WERI-Rb-1 (cell line): ENCODE data around the gene TNRC6C.

ENCODE experiments used
- DNase-seq: peaks from one replicate; pipeline ENCODE4 v3.0.0-alpha.2; 2020
- H3K27ac ChIP-seq: fragments of 250-450 bp; sonication (Bioruptor Pico); 2 replicates; pipeline ENCODE4 v1.5.1; 2020; ENCODE audit warnings: mild to moderate bottlenecking, moderate library complexity
- H3K27me3 ChIP-seq: fragments of 250-450 bp; sonication (Bioruptor Pico); 2 replicates; pipeline ENCODE4 v1.5.1; 2021; ENCODE audit warnings: mild to moderate bottlenecking, low read depth, moderate library complexity; ENCODE audit not compliant: insufficient read depth, severe bottlenecking
- H3K36me3 ChIP-seq: fragments of 250-450 bp; sonication (Bioruptor Pico); 2 replicates; pipeline ENCODE4 v1.5.1; 2020; ENCODE audit warnings: mild to moderate bottlenecking, moderate library complexity
- H3K4me3 ChIP-seq: 2 replicates; pipeline ENCODE4 v1.5.1; 2011; ENCODE audit warnings: low read depth, mild to moderate bottlenecking, control low read depth, low read length
- H3K9me3 ChIP-seq: fragments of 250-450 bp; sonication (Bioruptor Pico); 2 replicates; pipeline ENCODE4 v1.5.1; 2021; ENCODE audit warnings: mild to moderate bottlenecking, moderate library complexity; ENCODE audit not compliant: severe bottlenecking
- CTCF ChIP-seq: IDR thresholded peaks from 2 replicates; pipeline ENCODE4 v1.5.1; 2011; ENCODE audit warnings: low read depth, mild to moderate bottlenecking, control low read depth, inconsistent platforms, low read length

TNRC6C gene

GRCh38 chr17:78122931-78123249, 164.4 kb downstream of the TNRC6C start:
- no peak for DNase-seq
- Histone ChIP-seq H3K36me3 (peaks cover 4% of the 10 kb centered on the region; the same call in 1 of the 2 replicates), H3K27me3 (peaks cover 2% of the 10 kb centered on the region), H3K9me3 (no peaks in the 10 kb centered on the region), H3K4me3 (no peak overlapping the region), H3K27ac (no peak overlapping the region)
- TF ChIP-seq CTCF, result no peak

- TF ChIP-seq CTCF, result no peak
- peaks cover 2% of the 10 kb centered on the region for H3K27me3 ChIP-seq
- no peaks in the 10 kb centered on the region for H3K9me3 ChIP-seq
- H3K4me3 ChIP-seq, result no peak overlapping the region
- peaks cover 4% of the 10 kb centered on the region; the same call in 1 of the 2 replicates for H3K36me3 ChIP-seq
- H3K27ac ChIP-seq, result no peak overlapping the region
- no peak for DNase-seq
These were observed 164.9 kb downstream of the TNRC6C start for GRCh38 chr17:78123258-78123929.

GRCh38 chr17:78124081-78124835, 165.8 kb downstream of the TNRC6C start:
- Histone ChIP-seq H3K27me3 (peaks cover 2% of the 10 kb centered on the region), H3K36me3 (peaks cover 4% of the 10 kb centered on the region; the same call in 1 of the 2 replicates), H3K9me3 (no peaks in the 10 kb centered on the region), H3K27ac (no peak overlapping the region), H3K4me3 (no peak overlapping the region)
- DNase-seq, result no peak
- no peak for TF ChIP-seq CTCF

GRCh38 chr17:78124836-78125137, 166.3 kb downstream of the TNRC6C start:
- Histone ChIP-seq H3K36me3 (peaks cover 4% of the 10 kb centered on the region; the same call in 1 of the 2 replicates), H3K4me3 (no peak overlapping the region), H3K27me3 (peaks cover 2% of the 10 kb centered on the region), H3K9me3 (no peaks in the 10 kb centered on the region), H3K27ac (no peak overlapping the region)
- no peak for DNase-seq
- TF ChIP-seq CTCF, result no peak

GRCh38 chr17:78125138-78125913, 166.8 kb downstream of the TNRC6C start:
- H3K36me3 ChIP-seq, result peaks cover 4% of the 10 kb centered on the region; the same call in 1 of the 2 replicates
- DNase-seq, result no peak
- H3K27me3 ChIP-seq, result peaks cover 2% of the 10 kb centered on the region
- H3K9me3 ChIP-seq, result no peaks in the 10 kb centered on the region
- no peak overlapping the region for H3K4me3 ChIP-seq
- no peak overlapping the region for H3K27ac ChIP-seq
- no peak for TF ChIP-seq CTCF
